ENCODE data around the gene MCF2L2.

- TF ChIP-seq EP300 (IDR thresholded peaks at IDR 0.05; ENCODE audit: low read length) (no peak), ZFP36 (IDR thresholded peaks at IDR 0.05; ENCODE audit: low read depth, low read length, partially characterized antibody) (no peak), ELK1 (CRISPR knock-in tag; IDR thresholded peaks at IDR 0.05) (no peak), KLF6 (CRISPR knock-in tag; IDR thresholded peaks at IDR 0.05; ENCODE audit: borderline replicate concordance) (no peak), FOXK2 (conservative IDR thresholded peaks at IDR 0.05 in 1 of 2, IDR thresholded peaks at IDR 0.05 in 1 of 2; ENCODE audit: low read depth in 2 of 2) (no peak)
Observed at GRCh38 chr3:183401678-183402077, 26.7 kb downstream of the MCF2L2 start.
